CD4-positive, alpha-beta T cell treated with Interleukin-17A for 4 hours (primary cell): ENCODE results near the gene FYN.

Experiments used
- DNase-seq: peaks from one replicate; pipeline ENCODE4 v3.0.0-alpha.2; 2020; ENCODE audit warnings: mixed read lengths

FYN gene

DNA sequence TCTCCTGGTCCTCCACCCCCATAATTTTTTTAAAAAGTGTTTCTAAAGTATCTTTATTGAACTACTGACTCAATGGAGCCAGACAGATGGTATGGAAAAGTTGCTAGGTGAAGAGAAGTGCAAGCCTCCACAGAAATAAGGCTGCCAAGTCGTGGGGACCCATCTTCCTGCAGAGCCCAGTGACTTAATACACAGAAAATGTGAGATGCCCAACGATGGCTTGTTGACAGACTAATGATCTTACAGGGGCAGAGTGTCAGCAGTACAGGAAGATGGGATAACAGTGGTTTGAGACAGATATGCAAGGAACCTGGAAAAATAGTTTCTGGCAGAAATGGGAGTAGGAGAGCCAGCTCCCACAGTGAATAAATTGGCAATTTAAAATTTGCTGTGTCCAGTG is 43.3 kb downstream of the FYN start:
- no peak for DNase-seq

- no peak for DNase-seq
Observed at GRCh38 chr6:111829581-111829980, 43.7 kb downstream of the FYN start.

DNA sequence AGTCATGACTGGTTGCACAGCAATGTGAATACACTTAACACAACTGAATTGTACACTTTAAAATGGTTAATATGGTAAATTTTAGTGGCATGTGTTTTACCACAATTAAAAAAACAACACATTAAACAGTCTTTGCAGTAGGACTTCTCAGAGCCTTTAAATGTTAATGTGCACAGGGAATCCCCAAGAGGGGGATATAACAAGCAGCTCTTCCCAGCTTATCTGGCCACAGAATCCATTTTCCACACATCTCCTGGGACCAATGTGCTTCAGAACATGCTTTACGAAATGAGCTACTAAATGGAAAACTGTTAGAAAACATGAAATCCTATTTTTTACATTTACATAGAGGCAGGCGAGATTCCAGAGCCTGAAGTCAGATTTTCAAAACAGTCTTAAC is 44.4 kb downstream of the FYN start:
- no peak for DNase-seq

DNA sequence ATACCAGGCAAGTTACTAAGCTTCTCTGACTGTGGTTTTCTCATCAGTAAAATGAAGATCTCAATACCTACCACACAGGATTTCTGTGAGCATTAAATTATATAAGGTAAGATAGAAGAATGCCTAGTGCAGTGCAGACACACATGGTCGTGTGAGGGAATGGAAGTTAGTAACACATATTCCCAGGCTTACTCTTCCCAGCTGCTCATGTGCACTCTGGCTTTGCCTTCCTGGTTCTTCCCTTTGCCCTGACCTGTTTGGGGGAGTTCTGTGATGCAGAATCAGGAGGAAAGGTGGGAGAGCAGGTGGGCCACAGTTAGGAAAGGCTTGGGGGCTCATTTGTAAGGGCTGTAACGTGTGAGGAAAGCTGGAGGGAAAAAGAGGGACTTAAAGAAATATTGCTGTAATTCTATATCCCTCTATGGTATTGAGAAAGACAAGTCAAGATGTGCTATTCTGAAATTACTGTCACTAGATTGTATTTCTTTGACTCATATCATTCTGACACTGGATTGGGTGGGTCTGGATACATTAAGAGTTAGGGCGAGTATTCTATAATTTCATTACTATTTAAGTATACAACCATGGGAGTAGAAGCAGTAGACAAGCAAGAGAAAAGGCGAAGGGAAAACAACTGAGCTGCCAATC is 47.7 kb downstream of the FYN start:
- no peak for DNase-seq

- DNase-seq: no peak
Observed at GRCh38 chr6:111824608-111825337, 48.5 kb downstream of the FYN start.

GRCh38 chr6:111823831-111824607 is 49.2 kb downstream of the FYN start:
- DNase-seq: peak; percentile 55

DNA sequence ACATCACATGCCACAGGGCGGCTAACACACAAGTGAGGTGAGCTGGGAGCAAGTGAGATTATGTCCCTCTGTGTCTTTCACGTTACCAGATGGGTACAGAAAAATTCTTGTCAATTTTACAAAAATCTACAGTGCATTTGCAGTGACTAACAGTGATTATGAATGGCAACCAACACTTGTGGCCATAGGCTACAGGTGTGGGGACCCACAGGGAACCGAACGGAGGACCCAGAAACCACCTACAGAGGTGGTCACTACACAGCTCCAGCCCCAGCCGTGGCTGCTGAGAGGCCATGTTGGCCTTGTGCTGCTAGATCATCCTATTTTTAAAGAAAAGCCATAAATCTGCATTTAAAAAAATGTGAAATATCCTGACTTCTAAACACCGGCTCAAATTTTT is 50.2 kb downstream of the FYN start:
- DNase-seq: no peak

GRCh38 chr6:111819458-111819857 is 53.8 kb downstream of the FYN start:
- DNase-seq: no peak

DNA sequence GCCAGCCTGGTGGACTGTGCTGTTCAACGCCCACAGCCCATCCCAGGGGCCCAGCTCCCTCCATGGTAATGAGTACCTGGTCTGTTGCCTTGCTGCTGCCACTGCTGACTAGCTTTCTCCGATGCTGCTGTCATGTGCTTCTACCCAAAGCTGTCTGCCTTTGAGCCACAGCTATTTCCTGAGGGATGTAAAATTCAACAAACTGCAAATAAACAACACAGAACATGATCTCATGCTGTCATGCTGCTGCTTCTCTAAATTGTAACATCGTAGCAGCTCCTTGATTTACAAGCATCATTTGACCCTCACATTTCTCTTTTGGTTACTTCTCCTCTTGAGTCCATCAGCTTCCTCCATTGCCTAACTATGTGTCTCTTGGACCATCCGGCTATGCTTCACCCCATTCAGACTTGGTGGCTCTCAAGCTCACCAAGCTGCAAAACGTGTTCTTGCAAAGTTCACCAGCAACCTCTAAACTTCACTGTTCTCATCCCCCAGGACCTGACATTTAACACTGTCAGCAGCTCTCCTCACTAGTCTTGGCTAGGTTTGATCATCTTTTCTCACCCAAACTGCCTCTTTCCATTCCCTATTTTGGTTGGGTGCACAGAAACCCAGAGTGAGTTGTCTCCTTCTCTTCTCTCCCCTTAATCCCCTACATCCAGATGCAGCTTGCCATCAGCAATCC is 54.6 kb downstream of the FYN start:
- peak; percentile 47 for DNase-seq

DNA sequence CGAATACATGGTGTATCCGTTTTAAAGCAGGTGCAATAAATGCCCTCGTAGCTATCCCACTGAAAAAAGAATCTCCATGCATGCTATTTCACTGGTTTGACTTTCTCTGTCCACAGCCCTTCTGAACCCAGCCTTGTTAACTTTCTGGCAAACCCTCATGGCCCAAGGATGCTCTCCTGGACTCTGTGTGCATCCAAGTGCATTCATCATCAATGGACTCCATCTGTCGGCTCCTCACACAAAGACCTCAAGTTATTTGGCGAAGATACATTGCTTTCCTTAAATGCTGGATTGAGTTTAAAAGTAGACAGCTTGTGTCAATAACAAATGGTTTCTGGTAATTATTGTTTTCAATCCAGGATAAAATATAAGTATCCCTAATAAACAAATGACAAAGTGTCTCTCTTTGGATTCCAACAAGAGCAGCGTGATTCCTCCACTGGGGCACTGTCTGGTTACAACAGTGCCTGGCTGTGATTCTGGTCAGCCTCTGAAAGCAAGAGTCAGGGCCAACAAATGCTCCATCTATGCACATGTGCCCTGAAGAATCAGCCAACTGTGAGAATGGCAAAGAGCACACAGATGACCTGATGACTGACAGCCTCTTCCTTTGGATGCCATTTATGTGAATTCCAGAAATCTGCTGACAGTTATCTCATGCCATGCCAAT is 55.7 kb downstream of the FYN start:
- no peak for DNase-seq

- DNase-seq: no peak
Observed at GRCh38 chr6:111813677-111814310, 59.5 kb downstream of the FYN start.

- DNase-seq: no peak
Observed at GRCh38 chr6:111813237-111813636, 60.0 kb downstream of the FYN start.

- DNase-seq: peak; percentile 49
Observed at GRCh38 chr6:111812060-111813038, 60.9 kb downstream of the FYN start.

DNA sequence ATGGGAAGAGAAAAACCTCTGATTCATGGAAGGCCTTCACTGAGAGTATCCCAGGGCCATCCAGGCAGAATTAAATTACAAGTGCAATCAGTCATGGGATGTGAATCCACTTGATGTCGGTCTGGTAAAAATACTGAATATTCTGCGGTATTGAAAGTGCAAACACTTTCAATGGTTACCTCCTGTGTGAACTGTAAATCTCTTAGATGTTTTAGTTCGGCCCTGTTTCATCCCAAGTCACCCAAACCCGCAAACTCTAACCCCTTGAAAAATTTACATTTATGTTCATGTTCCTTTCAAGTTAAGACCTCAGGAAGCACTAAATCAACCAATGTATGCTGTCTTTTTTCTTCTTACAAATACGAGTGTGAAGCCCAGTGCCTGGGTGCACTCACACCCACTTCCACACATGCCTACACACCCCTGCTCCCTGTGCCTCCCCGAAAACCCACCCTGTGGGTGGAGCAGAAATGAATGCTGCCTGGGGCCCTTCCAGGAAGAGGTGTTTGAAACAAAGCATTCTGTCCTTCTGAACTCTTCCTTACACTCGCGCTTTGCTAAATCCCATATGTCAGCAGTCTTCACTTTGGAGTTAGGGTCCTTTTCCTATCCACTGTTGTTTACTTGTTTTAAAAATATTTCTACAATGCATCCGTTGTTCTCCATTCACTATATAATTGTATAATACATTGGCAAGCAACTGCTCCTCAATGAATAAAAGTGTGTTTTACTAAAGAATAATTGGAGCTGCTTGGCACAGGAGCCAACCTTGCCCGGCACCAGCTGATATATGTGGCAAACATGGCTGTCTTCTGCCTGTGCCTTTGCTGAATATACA is 62.7 kb downstream of the FYN start:
- DNase-seq: peak; percentile 35

- no peak for DNase-seq
Observed at GRCh38 chr6:111809766-111810165, 63.5 kb downstream of the FYN start.

DNA sequence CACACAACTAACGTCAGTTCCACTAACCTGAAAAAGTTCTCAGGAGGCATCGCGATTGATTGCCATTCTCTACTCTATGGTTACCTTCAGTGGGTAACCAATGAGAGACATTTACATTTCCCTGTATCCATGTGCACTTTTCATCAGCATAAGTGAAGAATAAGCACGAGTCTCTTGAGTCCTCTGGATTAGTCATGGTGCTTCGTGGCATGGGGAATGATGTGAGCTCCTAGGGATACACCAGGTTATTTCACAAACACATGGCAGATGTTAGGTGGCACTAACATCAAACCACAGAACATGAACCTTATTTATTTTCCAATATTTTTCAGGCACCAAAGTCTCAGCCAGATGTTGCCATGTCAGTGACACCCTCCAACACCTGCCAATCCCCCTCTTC is 64.0 kb downstream of the FYN start:
- no peak for DNase-seq

- DNase-seq: peak; percentile 53
Observed at GRCh38 chr6:111808493-111808892, 64.8 kb downstream of the FYN start.

DNA sequence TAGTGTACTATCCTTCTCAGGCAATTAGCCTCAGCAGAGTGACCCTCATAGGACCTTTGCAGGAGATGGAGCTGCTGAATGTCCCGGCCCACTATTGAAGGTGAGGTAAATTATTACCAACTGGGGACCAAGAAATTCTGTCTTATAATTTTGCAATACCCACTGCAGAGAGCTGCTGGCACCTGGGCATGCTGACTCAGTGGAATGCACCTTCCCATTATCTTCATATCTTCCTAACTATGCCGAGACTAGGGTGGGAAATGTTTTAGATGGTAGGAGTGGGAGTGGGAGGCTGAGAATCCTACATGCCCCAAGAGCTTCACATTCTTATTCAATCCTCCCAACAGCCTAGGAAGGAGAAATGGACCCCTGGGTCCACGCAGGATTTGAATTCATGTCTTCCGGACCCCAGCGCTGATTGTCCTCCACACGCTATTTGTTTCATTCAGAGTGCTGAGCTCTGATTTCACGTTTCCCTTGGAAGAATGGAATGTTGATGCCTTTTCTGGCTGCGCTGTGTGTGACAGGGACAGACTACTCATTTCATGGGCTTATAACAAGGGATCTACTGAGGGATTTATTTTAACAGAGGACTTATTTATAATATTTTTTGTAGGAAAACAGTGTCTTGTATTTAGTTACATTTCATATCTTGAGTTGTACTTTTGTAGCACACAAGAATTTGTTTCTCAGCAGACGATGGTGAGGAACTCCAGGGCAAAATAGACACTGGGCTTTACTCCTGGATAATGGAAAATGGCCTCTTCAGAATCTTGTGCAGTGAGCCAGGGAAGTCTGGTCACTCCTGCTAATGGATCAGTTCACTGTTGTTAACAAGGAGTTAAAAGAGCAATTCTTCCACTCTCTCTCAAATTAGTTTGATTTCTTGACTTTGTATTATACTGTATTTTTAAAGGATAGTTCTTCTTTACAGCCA is 66.4 kb downstream of the FYN start:
- DNase-seq: no peak

GRCh38 chr6:111806165-111806547 is 67.1 kb downstream of the FYN start:
- no peak for DNase-seq
